ENCODE results near the gene PTPN6. TPM values are rescaled to one million over a fixed set of nuclear protein-coding genes. Genes with fewer than 3 reads are reported as not detected.

Gene PTPN6
- total and polyA plus RNA-seq, 2 of the 4 experiments (the other 2 are of a cell fraction): under 0.01 to 0.14 TPM

- H2BK20ac ChIP-seq (ENCODE audit: low read depth, low read length): no peak overlapping the region
- DNase-seq (no peak), ATAC-seq (ENCODE audit: low read depth) (no peak)
- H3K79me1 ChIP-seq (ENCODE audit: low read depth in 1 of 2, low read length in 2 of 2): peaks cover 0 to 3% of the 10 kb centered on the region in 2 experiments; a peak in 2 of 4 replicates
- intact Hi-C loops (cut with micrococcal nuclease): no loop called here
- no peak overlapping the region for H3K9ac ChIP-seq (ENCODE audit: low read depth, low read length)
- H3K18ac ChIP-seq (ENCODE audit: low read depth, low read length): no peak overlapping the region
- H2AK9ac ChIP-seq (replicated peaks; ENCODE audit: low read depth, low read length, poor library complexity): no peak overlapping the region
- no peak overlapping the region for H2BK120ac ChIP-seq (ENCODE audit: low read depth, low read length)
- no peak overlapping the region for H2BK5ac ChIP-seq (ENCODE audit: low read depth, low read length, poor library complexity, severe bottlenecking)
- no peak overlapping the region for H2AK5ac ChIP-seq (ENCODE audit: low read depth, low read length)
- no TSS peak for BruUV-seq (replicated peaks)
- no peak overlapping the region for H3K56ac ChIP-seq (ENCODE audit: extremely low read depth, insufficient read depth, low read length)
- POLR2A ChIA-PET (ENCODE audit: unreplicated experiment): no interaction called here
- no peak for TF ChIP-seq NFE2L2 (IDR thresholded peaks at IDR 0.05; ENCODE audit: low read depth, low read length)
- no peak for TF ChIP-seq RAD21 (IDR thresholded peaks at IDR 0.05; ENCODE audit: low read length)
- no peak for TF ChIP-seq RFX5 (IDR thresholded peaks at IDR 0.05; ENCODE audit: low read depth, low read length)
- TF ChIP-seq POLR2A (IDR thresholded peaks at IDR 0.05; ENCODE audit: low read depth, low read length): no peak
- in situ Hi-C loops (cut with MboI; ENCODE audit: low sequenced_read_pairs): no loop called here
- no peak overlapping the region for H3K14ac ChIP-seq (replicated peaks; ENCODE audit: low read depth, low read length)
- no peak overlapping the region for H3K23ac ChIP-seq (ENCODE audit: low read depth, low read length)
- peaks cover 17% of the 10 kb centered on the region for H3K36me3 ChIP-seq (ENCODE audit: control insufficient read depth, insufficient read depth, low read length)
- 100% methylated on average over 4 of the region's 11 CpGs; no CpG with 5 or more reads in 1 of the 2 experiments for WGBS, 2 experiments (ENCODE audit: extremely low coverage in 2 of 2, insufficient read length in 1 of 2)
- no peak overlapping the region for H2BK15ac ChIP-seq (ENCODE audit: low read depth, low read length)
- CTCF ChIA-PET: no interaction called here
- H4K20me1 ChIP-seq (ENCODE audit: insufficient read depth, low read length): no peaks in the 10 kb centered on the region
- no peak overlapping the region for H4K91ac ChIP-seq (ENCODE audit: insufficient read depth, low read depth, low read length)
- no peaks in the 10 kb centered on the region for H3K9me3 ChIP-seq (ENCODE audit: control insufficient read depth, insufficient read depth, low read length)
- no peak overlapping the region for H2AFZ ChIP-seq (replicated peaks; ENCODE audit: low read length, poor library complexity)
- H4K8ac ChIP-seq (ENCODE audit: low read depth in 2 of 2, low read length in 2 of 2): no peak overlapping the region
- no peak overlapping the region for H3K27ac ChIP-seq (ENCODE audit: insufficient read depth, low read length)
- no peaks in the 10 kb centered on the region for H3K9me1 ChIP-seq (ENCODE audit: insufficient read depth, low read length)
- no peak overlapping the region for H4K5ac ChIP-seq (ENCODE audit: low read depth, low read length)
- dilution Hi-C loops (cut with HindIII; ENCODE audit: low sequenced_read_pairs, unreplicated experiment): no loop called here
- H3K4me2 ChIP-seq (ENCODE audit: low read depth, low read length): no peak overlapping the region
- no peak overlapping the region for H3K4ac ChIP-seq (ENCODE audit: low read depth, low read length)
- H3K27me3 ChIP-seq (ENCODE audit: control insufficient read depth, insufficient read depth, low read length): no peaks in the 10 kb centered on the region
- H3K4me3 ChIP-seq (ENCODE audit: insufficient read depth, low read depth, low read length): no peak overlapping the region
- H3K4me1 ChIP-seq (ENCODE audit: control insufficient read depth, insufficient read depth, low read length): no peaks in the 10 kb centered on the region
Observed at GRCh38 chr12:6987956-6988553, 36.9 kb downstream of the PTPN6 start.
